Liver (tissue), 9 donors: ENCODE data around the gene AP4E1. TPM values are rescaled to one million over a fixed set of nuclear protein-coding genes. Genes with fewer than 3 reads are reported as not detected.

Experiments used
- DNase-seq: peaks from one replicate; pipeline ENCODE4 v3.0.0-alpha.2; 2017; ENCODE audit warnings: low spot score
- H3K27ac ChIP-seq, 2 donors: one replicate each; pipeline ENCODE4 v1.7.0; 2013; ENCODE audit warnings: inconsistent platforms in 2 of 2, low read length in 2 of 2, control low read depth in 1 of 2, low read depth in 1 of 2, mild to moderate bottlenecking in 1 of 2
- H3K27me3 ChIP-seq, 4 donors: one replicate each; pipeline versions ENCODE4 v1.6.1 to v1.7.0; 2013; ENCODE audit warnings: low read length in 3 of 4, inconsistent platforms in 1 of 4, mild to moderate bottlenecking in 1 of 4, moderate library complexity in 1 of 4; ENCODE audit not compliant: control insufficient read depth in 4 of 4, insufficient read depth in 4 of 4
- H3K36me3 ChIP-seq, 4 donors: one replicate each; pipeline versions ENCODE4 v1.6.1 to v1.7.0; 2013; ENCODE audit warnings: low read length in 3 of 4, mild to moderate bottlenecking in 3 of 4, low read depth in 1 of 4, moderate library complexity in 1 of 4; ENCODE audit not compliant: control insufficient read depth in 4 of 4, insufficient read depth in 3 of 4
- H3K4me1 ChIP-seq, 4 donors: one replicate each; pipeline versions ENCODE4 v1.6.1 to v1.7.0; 2013; ENCODE audit warnings: low read length in 3 of 4, mild to moderate bottlenecking in 3 of 4, moderate library complexity in 1 of 4; ENCODE audit not compliant: control insufficient read depth in 4 of 4, insufficient read depth in 4 of 4
- H3K4me3 ChIP-seq, 3 donors: one replicate each; pipeline versions ENCODE4 v1.6.1 to v1.7.0; 2013; ENCODE audit warnings: low read length in 3 of 3, control low read depth in 1 of 3, low read depth in 1 of 3, mild to moderate bottlenecking in 1 of 3
- H3K9ac ChIP-seq, 2 donors: one replicate each; pipeline ENCODE4 v1.7.0; 2013; ENCODE audit warnings: low read length in 2 of 2, mild to moderate bottlenecking in 2 of 2, moderate library complexity in 2 of 2, control low read depth in 1 of 2, low read depth in 1 of 2
- H3K9me3 ChIP-seq, 4 donors: one replicate each; pipeline versions ENCODE4 v1.6.1 to v1.7.0; 2013; ENCODE audit warnings: low read length in 3 of 4; ENCODE audit not compliant: control insufficient read depth in 4 of 4
- EGR1 ChIP-seq, 2 donors: IDR thresholded peaks; 2 replicates each; pipeline ENCODE4 v1.6.1; 2016 to 2018; ENCODE audit warnings: antibody characterized with exemption in 2 of 2, low read depth in 2 of 2
- FOXA1 ChIP-seq: IDR thresholded peaks from 2 replicates; pipeline ENCODE4 v1.6.1; 2016; ENCODE audit warnings: antibody characterized with exemption
- FOXA2 ChIP-seq: IDR thresholded peaks from 2 replicates; pipeline ENCODE4 v1.6.1; 2016; ENCODE audit warnings: antibody characterized with exemption
- GABPA ChIP-seq, 2 donors: IDR thresholded peaks in 1 of 2; conservative IDR thresholded peaks in 1 of 2; 2 replicates each; pipeline ENCODE4 v1.6.1; 2016; ENCODE audit warnings: antibody characterized with exemption in 2 of 2, mild to moderate bottlenecking in 1 of 2, moderate library complexity in 1 of 2
- HNF4A ChIP-seq, 2 donors: conservative IDR thresholded peaks; 2 replicates each; pipeline ENCODE4 v1.6.1; 2016; ENCODE audit warnings: antibody characterized with exemption in 2 of 2, mild to moderate bottlenecking in 2 of 2
- HNF4G ChIP-seq: IDR thresholded peaks from 2 replicates; pipeline ENCODE4 v1.6.1; 2016; ENCODE audit warnings: antibody characterized with exemption
- JUND ChIP-seq, 2 donors: IDR thresholded peaks; 2 replicates each; pipeline ENCODE4 v1.6.1; 2016; ENCODE audit warnings: antibody characterized with exemption in 2 of 2
- MAX ChIP-seq: IDR thresholded peaks from 2 replicates; pipeline ENCODE4 v1.6.1; 2016; ENCODE audit warnings: antibody characterized with exemption
- NR2F2 ChIP-seq: IDR thresholded peaks from 2 replicates; pipeline ENCODE4 v1.6.1; 2016; ENCODE audit warnings: antibody characterized with exemption
- RAD21 ChIP-seq, 2 donors: IDR thresholded peaks; 2 replicates each; pipeline ENCODE4 v1.6.1; 2016; ENCODE audit warnings: antibody characterized with exemption in 2 of 2, mild to moderate bottlenecking in 2 of 2
- RXRA ChIP-seq, 2 donors: IDR thresholded peaks; 2 replicates each; pipeline ENCODE4 v1.6.1; 2017 to 2018; ENCODE audit warnings: antibody characterized with exemption in 2 of 2, mild to moderate bottlenecking in 1 of 2
- SP1 ChIP-seq: IDR thresholded peaks from 2 replicates; pipeline ENCODE4 v1.6.1; 2018; ENCODE audit warnings: antibody characterized with exemption, mild to moderate bottlenecking
- TAF1 ChIP-seq: conservative IDR thresholded peaks from 2 replicates; pipeline ENCODE4 v1.6.1; 2016; ENCODE audit warnings: antibody characterized with exemption, mild to moderate bottlenecking
- YY1 ChIP-seq: IDR thresholded peaks from 2 replicates; pipeline ENCODE4 v1.6.1; 2016; ENCODE audit warnings: antibody characterized with exemption, mild to moderate bottlenecking
- ZBTB33 ChIP-seq: IDR thresholded peaks from 2 replicates; pipeline ENCODE4 v1.6.1; 2016; ENCODE audit warnings: antibody characterized with exemption
- whole genome bisulfite sequencing: extraction: QIAGEN DNeasy Blood & Tissue Kit; methylation state at CpG from one replicate; pipeline ENCODE4 v1.1.7; 2013; 5-methylcytosine and 5-hydroxymethylcytosine counted together
- polyA plus RNA-seq, 2 donors: library from polyadenylated mRNA; stranded (reverse) in 1 of 2; unstranded in 1 of 2; fragments of 200-250 nt in 1 of 2; fragments of >200 nt in 1 of 2; fragmentation: Nextera tagmentation in 1 of 2; extraction: Ambion mirVana in 1 of 2; gene quantifications; one replicate each; pipeline versions ENCODE4 v1.2.1 to v1.2.3, GENCODE V29; 2013 to 2015
- total RNA-seq, 2 donors: library from RNA; depleted of rRNA; stranded (reverse); fragments of >200 nt; gene quantifications; one replicate each; pipeline ENCODE4 v1.2.3, GENCODE V29; 2014
- TF ChIP-seq, protein P1 (sequence below): IDR thresholded peaks from 2 replicates; pipeline ENCODE4 v1.6.1; 2016; ENCODE audit warnings: antibody characterized with exemption
- TF ChIP-seq, protein P2 (sequence below): fragments of 150-350 bp; IDR thresholded peaks from 2 replicates; pipeline ENCODE4 v1.5.1; 2017; ENCODE audit warnings: improper control_type of control experiment, low read depth, low read length; ENCODE audit not compliant: missing input control
- TF ChIP-seq, protein P3 (sequence below): IDR thresholded peaks from 2 replicates; pipeline ENCODE4 v1.6.1; 2016; ENCODE audit warnings: antibody characterized with exemption, mild to moderate bottlenecking
- donor health status: healthy.
- donor health status: healthy.
- donor health status: healthy.
- donor health status: healthy.
- donor health status: healthy.

AP4E1 gene
- total and polyA plus RNA-seq, 4 donors: 1.3 to 10.2 (median 4.6) TPM

- Histone ChIP-seq H3K36me3 (no peaks in the 10 kb centered on the region), H3K27me3 (no peaks in the 10 kb centered on the region), H3K9me3 (no peaks in the 10 kb centered on the region), H3K4me1 (peaks cover 0 to 8% (median 7%) of the 10 kb centered on the region in 4 donors), H3K9ac (no peak overlapping the region), H3K27ac (no peak overlapping the region), H3K4me3 (no peak overlapping the region)
- no peak for TF ChIP-seq SP1
- TF ChIP-seq RXRA (IDR thresholded peaks at IDR 0.05): no peak
- TF ChIP-seq HNF4G: no peak
- no peak for TF ChIP-seq MAX
- no peak for TF ChIP-seq ZBTB33
- TF ChIP-seq FOXA2: no peak
- TF ChIP-seq JUND (IDR thresholded peaks at IDR 0.05): no peak
- TF ChIP-seq, protein P1, sequence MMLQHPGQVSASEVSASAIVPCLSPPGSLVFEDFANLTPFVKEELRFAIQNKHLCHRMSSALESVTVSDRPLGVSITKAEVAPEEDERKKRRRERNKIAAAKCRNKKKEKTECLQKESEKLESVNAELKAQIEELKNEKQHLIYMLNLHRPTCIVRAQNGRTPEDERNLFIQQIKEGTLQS: no peak
- TF ChIP-seq RAD21 (IDR thresholded peaks at IDR 0.05): no peak
- TF ChIP-seq HNF4A (conservative IDR thresholded peaks at IDR 0.05): no peak
- TF ChIP-seq NR2F2: no peak
- TF ChIP-seq GABPA (IDR thresholded peaks at IDR 0.05 in 1 of 2, conservative IDR thresholded peaks at IDR 0.05 in 1 of 2): no peak
- TF ChIP-seq, protein P2, sequence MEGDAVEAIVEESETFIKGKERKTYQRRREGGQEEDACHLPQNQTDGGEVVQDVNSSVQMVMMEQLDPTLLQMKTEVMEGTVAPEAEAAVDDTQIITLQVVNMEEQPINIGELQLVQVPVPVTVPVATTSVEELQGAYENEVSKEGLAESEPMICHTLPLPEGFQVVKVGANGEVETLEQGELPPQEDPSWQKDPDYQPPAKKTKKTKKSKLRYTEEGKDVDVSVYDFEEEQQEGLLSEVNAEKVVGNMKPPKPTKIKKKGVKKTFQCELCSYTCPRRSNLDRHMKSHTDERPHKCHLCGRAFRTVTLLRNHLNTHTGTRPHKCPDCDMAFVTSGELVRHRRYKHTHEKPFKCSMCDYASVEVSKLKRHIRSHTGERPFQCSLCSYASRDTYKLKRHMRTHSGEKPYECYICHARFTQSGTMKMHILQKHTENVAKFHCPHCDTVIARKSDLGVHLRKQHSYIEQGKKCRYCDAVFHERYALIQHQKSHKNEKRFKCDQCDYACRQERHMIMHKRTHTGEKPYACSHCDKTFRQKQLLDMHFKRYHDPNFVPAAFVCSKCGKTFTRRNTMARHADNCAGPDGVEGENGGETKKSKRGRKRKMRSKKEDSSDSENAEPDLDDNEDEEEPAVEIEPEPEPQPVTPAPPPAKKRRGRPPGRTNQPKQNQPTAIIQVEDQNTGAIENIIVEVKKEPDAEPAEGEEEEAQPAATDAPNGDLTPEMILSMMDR: no peak
- DNase-seq: no peak
These were observed 45.9 kb upstream of the AP4E1 start for GRCh38 chr15:50862553-50862952.

DNA sequence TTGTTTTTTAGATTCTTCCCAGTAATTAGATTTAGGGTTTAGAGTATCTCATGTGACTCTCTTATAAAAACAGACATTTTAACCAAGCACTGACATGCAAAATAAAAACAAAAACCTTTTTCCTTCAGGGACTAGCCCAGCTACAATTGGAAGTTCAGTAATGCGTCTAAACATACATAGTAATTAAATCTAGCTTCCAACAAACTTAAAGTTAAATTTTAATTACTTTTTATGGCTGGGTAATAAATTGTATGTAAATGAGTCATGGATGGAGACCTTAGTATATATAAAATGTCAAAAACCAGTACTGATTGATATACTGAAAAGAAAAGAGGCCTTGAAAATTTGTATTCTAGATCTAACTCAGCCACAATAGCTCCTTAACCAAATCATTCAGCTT is 43.6 kb upstream of the AP4E1 start:
- no peak for TF ChIP-seq RAD21 (IDR thresholded peaks at IDR 0.05)
- TF ChIP-seq YY1: no peak
- TF ChIP-seq HNF4A (conservative IDR thresholded peaks at IDR 0.05): no peak
- TF ChIP-seq SP1: no peak
- TF ChIP-seq, protein P1: no peak
- TF ChIP-seq JUND (IDR thresholded peaks at IDR 0.05): no peak
- TF ChIP-seq FOXA1: no peak
- no peak for TF ChIP-seq MAX
- TF ChIP-seq GABPA (IDR thresholded peaks at IDR 0.05 in 1 of 2, conservative IDR thresholded peaks at IDR 0.05 in 1 of 2): no peak
- no peak for TF ChIP-seq HNF4G
- no peak for TF ChIP-seq TAF1
- TF ChIP-seq NR2F2: no peak
- TF ChIP-seq FOXA2: no peak
- TF ChIP-seq, protein P2: no peak
- TF ChIP-seq, protein P3, sequence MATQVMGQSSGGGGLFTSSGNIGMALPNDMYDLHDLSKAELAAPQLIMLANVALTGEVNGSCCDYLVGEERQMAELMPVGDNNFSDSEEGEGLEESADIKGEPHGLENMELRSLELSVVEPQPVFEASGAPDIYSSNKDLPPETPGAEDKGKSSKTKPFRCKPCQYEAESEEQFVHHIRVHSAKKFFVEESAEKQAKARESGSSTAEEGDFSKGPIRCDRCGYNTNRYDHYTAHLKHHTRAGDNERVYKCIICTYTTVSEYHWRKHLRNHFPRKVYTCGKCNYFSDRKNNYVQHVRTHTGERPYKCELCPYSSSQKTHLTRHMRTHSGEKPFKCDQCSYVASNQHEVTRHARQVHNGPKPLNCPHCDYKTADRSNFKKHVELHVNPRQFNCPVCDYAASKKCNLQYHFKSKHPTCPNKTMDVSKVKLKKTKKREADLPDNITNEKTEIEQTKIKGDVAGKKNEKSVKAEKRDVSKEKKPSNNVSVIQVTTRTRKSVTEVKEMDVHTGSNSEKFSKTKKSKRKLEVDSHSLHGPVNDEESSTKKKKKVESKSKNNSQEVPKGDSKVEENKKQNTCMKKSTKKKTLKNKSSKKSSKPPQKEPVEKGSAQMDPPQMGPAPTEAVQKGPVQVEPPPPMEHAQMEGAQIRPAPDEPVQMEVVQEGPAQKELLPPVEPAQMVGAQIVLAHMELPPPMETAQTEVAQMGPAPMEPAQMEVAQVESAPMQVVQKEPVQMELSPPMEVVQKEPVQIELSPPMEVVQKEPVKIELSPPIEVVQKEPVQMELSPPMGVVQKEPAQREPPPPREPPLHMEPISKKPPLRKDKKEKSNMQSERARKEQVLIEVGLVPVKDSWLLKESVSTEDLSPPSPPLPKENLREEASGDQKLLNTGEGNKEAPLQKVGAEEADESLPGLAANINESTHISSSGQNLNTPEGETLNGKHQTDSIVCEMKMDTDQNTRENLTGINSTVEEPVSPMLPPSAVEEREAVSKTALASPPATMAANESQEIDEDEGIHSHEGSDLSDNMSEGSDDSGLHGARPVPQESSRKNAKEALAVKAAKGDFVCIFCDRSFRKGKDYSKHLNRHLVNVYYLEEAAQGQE: no peak
- TF ChIP-seq RXRA (IDR thresholded peaks at IDR 0.05): no peak
- no peak for TF ChIP-seq ZBTB33
- TF ChIP-seq EGR1 (IDR thresholded peaks at IDR 0.05; ENCODE audit: low read depth in 2 of 2): no peak
- no peaks in the 10 kb centered on the region for H3K36me3 ChIP-seq
- no peak for DNase-seq
- no peak overlapping the region for H3K27ac ChIP-seq
- WGBS: 93% methylated on average over 1 of the region's 1 CpG
- no peaks in the 10 kb centered on the region for H3K9me3 ChIP-seq
- no peak overlapping the region for H3K4me3 ChIP-seq
- H3K4me1 ChIP-seq: no peaks in the 10 kb centered on the region
- H3K27me3 ChIP-seq: no peaks in the 10 kb centered on the region
- H3K9ac ChIP-seq: no peak overlapping the region
